Thyroid gland (tissue), 4 donors: ENCODE results near the gene SCMH1.

Experiments used
- POLR2A ChIP-seq, 2 donors: fragments of 450-650 bp; IDR thresholded peaks; one replicate each; pipeline ENCODE4 v1.6.1; 2017; ENCODE audit warnings: antibody characterized with exemption in 2 of 2, mild to moderate bottlenecking in 2 of 2, moderate library complexity in 1 of 2
- TF ChIP-seq, protein P1 (sequence below), 6 experiments: fragments of 200-600 bp in 3 of 6; fragments of 450-650 bp in 3 of 6; sonication (generic) in 3 of 6; IDR thresholded peaks; one replicate each; pipeline ENCODE4 v1.5.1; 2016 to 2019; ENCODE audit warnings: antibody characterized with exemption in 6 of 6, mild to moderate bottlenecking in 2 of 6, inconsistent platforms in 1 of 6, moderate library complexity in 1 of 6

DNA sequence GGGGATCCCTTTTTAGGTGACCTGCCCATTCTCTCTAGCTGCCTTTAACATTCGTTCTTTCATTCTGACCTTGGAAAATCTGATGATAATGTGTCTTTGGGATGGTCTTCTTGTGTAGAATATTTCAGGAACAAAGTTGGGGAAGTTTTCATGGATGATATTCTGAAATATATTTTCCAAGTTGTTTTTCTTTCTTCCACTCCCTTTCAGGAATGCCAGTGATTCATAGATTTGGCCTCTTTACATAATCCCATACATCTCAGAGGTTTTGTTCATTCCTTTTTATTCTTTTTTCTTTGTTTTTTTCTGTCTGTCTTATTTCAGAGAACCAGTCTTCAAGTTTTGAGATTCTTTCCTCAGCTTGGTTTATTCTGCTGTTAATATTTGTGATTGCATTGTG, 13.9 kb upstream of the SCMH1 start:
- TF ChIP-seq, protein P1, sequence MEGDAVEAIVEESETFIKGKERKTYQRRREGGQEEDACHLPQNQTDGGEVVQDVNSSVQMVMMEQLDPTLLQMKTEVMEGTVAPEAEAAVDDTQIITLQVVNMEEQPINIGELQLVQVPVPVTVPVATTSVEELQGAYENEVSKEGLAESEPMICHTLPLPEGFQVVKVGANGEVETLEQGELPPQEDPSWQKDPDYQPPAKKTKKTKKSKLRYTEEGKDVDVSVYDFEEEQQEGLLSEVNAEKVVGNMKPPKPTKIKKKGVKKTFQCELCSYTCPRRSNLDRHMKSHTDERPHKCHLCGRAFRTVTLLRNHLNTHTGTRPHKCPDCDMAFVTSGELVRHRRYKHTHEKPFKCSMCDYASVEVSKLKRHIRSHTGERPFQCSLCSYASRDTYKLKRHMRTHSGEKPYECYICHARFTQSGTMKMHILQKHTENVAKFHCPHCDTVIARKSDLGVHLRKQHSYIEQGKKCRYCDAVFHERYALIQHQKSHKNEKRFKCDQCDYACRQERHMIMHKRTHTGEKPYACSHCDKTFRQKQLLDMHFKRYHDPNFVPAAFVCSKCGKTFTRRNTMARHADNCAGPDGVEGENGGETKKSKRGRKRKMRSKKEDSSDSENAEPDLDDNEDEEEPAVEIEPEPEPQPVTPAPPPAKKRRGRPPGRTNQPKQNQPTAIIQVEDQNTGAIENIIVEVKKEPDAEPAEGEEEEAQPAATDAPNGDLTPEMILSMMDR (IDR thresholded peaks at IDR 0.05) = no peak
- TF ChIP-seq POLR2A (IDR thresholded peaks at IDR 0.05) = no peak
